ENCODE data around the gene ATP6V1C2.
A peak's percentile ranks its signal among the peaks of the same experiment; 100 is the strongest.

ATP6V1C2 gene

DNA sequence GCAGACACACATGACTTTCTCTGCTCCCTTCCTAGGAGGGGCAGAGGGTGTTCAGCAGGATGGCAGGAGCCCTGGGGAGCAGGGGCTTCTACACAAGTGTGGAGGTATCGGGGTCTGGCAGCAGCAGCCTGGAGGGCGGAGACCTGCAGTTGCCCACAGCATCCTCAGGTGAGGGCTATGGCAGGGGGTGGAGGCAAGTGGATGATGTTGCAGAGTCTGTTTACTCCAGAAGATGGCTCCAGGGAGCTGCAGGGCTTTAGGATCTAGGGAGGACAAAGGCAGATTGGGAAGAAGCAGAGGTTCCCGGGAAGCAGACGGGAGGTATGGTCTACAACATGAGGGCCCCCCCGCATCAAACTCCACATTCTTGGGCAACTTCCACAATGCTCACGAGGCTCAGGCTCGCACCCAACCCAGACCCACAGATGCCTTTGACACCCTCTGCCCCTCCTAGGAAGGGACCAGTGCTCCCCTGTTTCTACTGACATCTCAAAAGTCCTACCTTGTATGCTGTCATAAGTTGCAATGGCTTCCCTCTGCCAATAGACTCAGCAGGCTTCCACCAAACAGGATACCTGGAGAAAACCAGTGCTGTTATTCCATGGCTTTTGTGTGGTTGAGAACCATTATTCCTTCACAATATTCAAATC is 12.0 kb upstream of the ATP6V1C2 start:
- no peaks in the 10 kb centered on the region for H3K36me3 ChIP-seq (ENCODE audit: control insufficient read depth, low read length)
- H3K4me3 ChIP-seq (ENCODE audit: low read length), result no peak overlapping the region
- no peaks in the 10 kb centered on the region for H3K9me3 ChIP-seq (ENCODE audit: control insufficient read depth, insufficient read depth, low read length)
- H3K27me3 ChIP-seq (ENCODE audit: control insufficient read depth, low read length), result peaks cover 13% of the 10 kb centered on the region; the same call in 1 of the 2 replicates
- H3K79me2 ChIP-seq (ENCODE audit: control insufficient read depth, low read length), result no peaks in the 10 kb centered on the region
- H4K20me1 ChIP-seq (ENCODE audit: control insufficient read depth, insufficient read depth, low read depth, low read length), result no peaks in the 10 kb centered on the region
- no peaks in the 10 kb centered on the region for H3K9me2 ChIP-seq (replicated peaks; ENCODE audit: control insufficient read depth, low read length)
- no peak for TF ChIP-seq EZH2phosphoT487 (IDR thresholded peaks at IDR 0.05; ENCODE audit: borderline replicate concordance, low read length)
- TF ChIP-seq, protein P1, sequence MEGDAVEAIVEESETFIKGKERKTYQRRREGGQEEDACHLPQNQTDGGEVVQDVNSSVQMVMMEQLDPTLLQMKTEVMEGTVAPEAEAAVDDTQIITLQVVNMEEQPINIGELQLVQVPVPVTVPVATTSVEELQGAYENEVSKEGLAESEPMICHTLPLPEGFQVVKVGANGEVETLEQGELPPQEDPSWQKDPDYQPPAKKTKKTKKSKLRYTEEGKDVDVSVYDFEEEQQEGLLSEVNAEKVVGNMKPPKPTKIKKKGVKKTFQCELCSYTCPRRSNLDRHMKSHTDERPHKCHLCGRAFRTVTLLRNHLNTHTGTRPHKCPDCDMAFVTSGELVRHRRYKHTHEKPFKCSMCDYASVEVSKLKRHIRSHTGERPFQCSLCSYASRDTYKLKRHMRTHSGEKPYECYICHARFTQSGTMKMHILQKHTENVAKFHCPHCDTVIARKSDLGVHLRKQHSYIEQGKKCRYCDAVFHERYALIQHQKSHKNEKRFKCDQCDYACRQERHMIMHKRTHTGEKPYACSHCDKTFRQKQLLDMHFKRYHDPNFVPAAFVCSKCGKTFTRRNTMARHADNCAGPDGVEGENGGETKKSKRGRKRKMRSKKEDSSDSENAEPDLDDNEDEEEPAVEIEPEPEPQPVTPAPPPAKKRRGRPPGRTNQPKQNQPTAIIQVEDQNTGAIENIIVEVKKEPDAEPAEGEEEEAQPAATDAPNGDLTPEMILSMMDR (IDR thresholded peaks at IDR 0.05; ENCODE audit: low read depth, low read length, poor library complexity, severe bottlenecking), result peak; percentile 44
- H3F3A ChIP-seq (ENCODE audit: control insufficient read depth, insufficient read depth), result no peaks in the 10 kb centered on the region
- peaks cover 3% of the 10 kb centered on the region; the same call in 1 of the 2 replicates for H3K4me1 ChIP-seq (ENCODE audit: control insufficient read depth, low read length)
- no peak overlapping the region for H3K4me2 ChIP-seq (ENCODE audit: low read length)
- no peak overlapping the region for H3K27ac ChIP-seq (ENCODE audit: low read depth, low read length)

DNA sequence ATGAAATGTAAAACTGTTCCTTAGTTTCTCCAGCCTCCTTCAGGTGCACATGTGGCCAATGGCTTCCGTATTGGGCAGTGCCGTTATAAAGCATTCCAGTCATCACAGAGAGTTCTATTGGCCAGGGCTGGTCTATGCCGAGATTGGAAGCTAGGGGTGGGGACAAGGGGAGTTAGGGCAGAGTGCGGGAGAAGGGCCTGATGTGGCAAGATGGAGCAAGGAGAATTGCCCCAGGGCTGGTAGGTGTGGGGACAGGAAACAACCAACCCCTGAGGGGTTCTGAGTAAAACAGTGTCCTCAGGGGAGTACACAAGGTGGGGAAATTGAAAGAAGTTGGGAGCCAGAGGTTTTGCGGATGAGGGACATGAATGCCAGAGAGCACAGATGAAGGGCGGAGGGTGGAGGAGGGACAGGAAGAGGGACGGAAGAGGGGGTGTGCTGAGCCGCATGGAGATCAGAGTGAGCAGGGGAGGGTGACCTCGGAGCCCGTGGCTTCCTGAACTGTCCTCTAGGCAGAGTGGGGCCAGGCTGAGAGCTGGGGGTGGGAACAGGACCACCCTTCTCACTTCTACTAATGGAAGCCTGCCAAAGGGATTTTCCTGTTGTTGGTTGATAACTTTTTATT is 9.1 kb upstream of the ATP6V1C2 start:
- Histone ChIP-seq H3K79me2 (ENCODE audit: control insufficient read depth, low read length) (no peaks in the 10 kb centered on the region), H3K9me2 (replicated peaks; ENCODE audit: control insufficient read depth, low read length) (no peaks in the 10 kb centered on the region), H4K20me1 (ENCODE audit: control insufficient read depth, insufficient read depth, low read depth, low read length) (no peaks in the 10 kb centered on the region), H3K4me1 (ENCODE audit: control insufficient read depth, low read length) (peaks cover 12% of the 10 kb centered on the region), H3K9me3 (ENCODE audit: control insufficient read depth, insufficient read depth, low read length) (no peaks in the 10 kb centered on the region), H3F3A (ENCODE audit: control insufficient read depth, insufficient read depth) (no peaks in the 10 kb centered on the region), H3K27me3 (ENCODE audit: control insufficient read depth, low read length) (peaks cover 16% of the 10 kb centered on the region), H3K4me2 (ENCODE audit: low read length) (no peak overlapping the region), H3K27ac (ENCODE audit: low read depth, low read length) (no peak overlapping the region), H3K4me3 (ENCODE audit: low read length) (no peak overlapping the region), H3K36me3 (ENCODE audit: control insufficient read depth, low read length) (no peaks in the 10 kb centered on the region)
- no peak for TF ChIP-seq EZH2phosphoT487 (IDR thresholded peaks at IDR 0.05; ENCODE audit: borderline replicate concordance, low read length)
- TF ChIP-seq, protein P1 (IDR thresholded peaks at IDR 0.05; ENCODE audit: low read depth, low read length, poor library complexity, severe bottlenecking), result no peak

DNA sequence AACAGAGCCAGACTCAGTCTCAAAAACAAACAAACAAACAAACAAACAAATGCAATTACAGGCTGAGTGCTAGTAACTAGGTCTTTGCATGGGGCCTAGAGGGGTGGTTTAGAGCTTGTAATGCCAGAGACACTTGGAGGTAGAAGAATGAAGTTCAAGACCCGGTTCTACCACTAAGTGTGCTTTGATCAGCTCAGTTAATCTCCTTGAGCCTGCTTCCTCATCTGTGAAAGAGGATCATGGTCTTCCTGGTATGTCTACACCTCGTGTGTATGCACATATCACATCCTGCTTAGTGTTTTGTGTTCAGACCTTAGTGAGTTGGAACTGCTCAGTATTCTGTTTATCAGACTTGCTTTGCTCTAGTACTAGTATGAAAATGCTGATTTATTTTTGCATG is 4.8 kb upstream of the ATP6V1C2 start:
- no peak overlapping the region for H3K27ac ChIP-seq (ENCODE audit: low read depth, low read length)
- H4K20me1 ChIP-seq (ENCODE audit: control insufficient read depth, insufficient read depth, low read depth, low read length), result no peaks in the 10 kb centered on the region
- H3K4me2 ChIP-seq (ENCODE audit: low read length), result no peak overlapping the region
- peaks cover 6% of the 10 kb centered on the region; the same call in 1 of the 2 replicates for H3F3A ChIP-seq (ENCODE audit: control insufficient read depth, insufficient read depth)
- H3K9me3 ChIP-seq (ENCODE audit: control insufficient read depth, insufficient read depth, low read length), result no peaks in the 10 kb centered on the region
- peaks cover 20% of the 10 kb centered on the region for H3K4me1 ChIP-seq (ENCODE audit: control insufficient read depth, low read length)
- no peak for TF ChIP-seq EZH2phosphoT487 (IDR thresholded peaks at IDR 0.05; ENCODE audit: borderline replicate concordance, low read length)
- TF ChIP-seq, protein P1 (IDR thresholded peaks at IDR 0.05; ENCODE audit: low read depth, low read length, poor library complexity, severe bottlenecking), result no peak
- H3K36me3 ChIP-seq (ENCODE audit: control insufficient read depth, low read length), result no peaks in the 10 kb centered on the region
- no peaks in the 10 kb centered on the region for H3K79me2 ChIP-seq (ENCODE audit: control insufficient read depth, low read length)
- no peak overlapping the region for H3K4me3 ChIP-seq (ENCODE audit: low read length)
- H3K9me2 ChIP-seq (replicated peaks; ENCODE audit: control insufficient read depth, low read length), result no peaks in the 10 kb centered on the region
- peaks cover 38% of the 10 kb centered on the region for H3K27me3 ChIP-seq (ENCODE audit: control insufficient read depth, low read length)

Measured in DOHH2 (cell line).